Fibroblast of lung (primary cell): ENCODE measurements around the gene ZNF106. TPM values are rescaled to one million over a fixed set of nuclear protein-coding genes. Genes with fewer than 3 reads are reported as not detected.

Experiments
- DNase-seq, 2 donors: peaks; one replicate each; pipeline versions ENCODE4 v3.0.0 to v3.0.0-alpha.2; 2010; ENCODE audit warnings: low read depth in 2 of 2
- H2AFZ ChIP-seq: 2 replicates; pipeline ENCODE4 v1.5.1; 2012; ENCODE audit warnings: low read length, control low read depth, inconsistent platforms
- H3K27ac ChIP-seq: 2 replicates; pipeline ENCODE4 v1.5.1; 2011; ENCODE audit warnings: low read length, control low read depth; ENCODE audit not compliant: insufficient read depth
- H3K27me3 ChIP-seq: 2 replicates; pipeline ENCODE4 v1.5.1; 2011; ENCODE audit warnings: mild to moderate bottlenecking, low read length; ENCODE audit not compliant: control insufficient read depth, insufficient read depth
- H3K36me3 ChIP-seq: 2 replicates; pipeline ENCODE4 v1.5.1; 2011; ENCODE audit warnings: low read length; ENCODE audit not compliant: control insufficient read depth, insufficient read depth
- H3K4me1 ChIP-seq: 2 replicates; pipeline ENCODE4 v1.5.1; 2011; ENCODE audit warnings: low read length; ENCODE audit not compliant: control insufficient read depth, insufficient read depth; ENCODE audit errors: extremely low read depth
- H3K4me2 ChIP-seq: 2 replicates; pipeline ENCODE4 v1.5.1; 2011; ENCODE audit warnings: low read length, control low read depth; ENCODE audit not compliant: insufficient read depth; ENCODE audit errors: extremely low read depth
- H3K4me3 ChIP-seq, 4 experiments: fragments of 200-600 bp in 1 of 4; sonication (generic) in 1 of 4; replicated peaks in 1 of 4; 2 replicates each; pipeline ENCODE4 v1.5.1; 2011 to 2016; ENCODE audit warnings: low read length in 4 of 4, low read depth in 3 of 4, mild to moderate bottlenecking in 3 of 4, control low read depth in 2 of 4, inconsistent platforms in 1 of 4, mixed read lengths in 1 of 4; ENCODE audit not compliant: insufficient read depth in 1 of 4; ENCODE audit errors: control extremely low read depth in 1 of 4
- H3K79me2 ChIP-seq: 2 replicates; pipeline ENCODE4 v1.5.1; 2012; ENCODE audit warnings: mild to moderate bottlenecking, low read length, inconsistent platforms; ENCODE audit not compliant: control insufficient read depth, insufficient read depth
- H3K9ac ChIP-seq: 2 replicates; pipeline ENCODE4 v1.5.1; 2011; ENCODE audit warnings: mild to moderate bottlenecking, low read length, control low read depth; ENCODE audit not compliant: insufficient read depth
- H3K9me3 ChIP-seq: 2 replicates; pipeline ENCODE4 v1.5.1; 2012; ENCODE audit warnings: low read depth, low read length; ENCODE audit not compliant: control insufficient read depth, insufficient read depth
- H4K20me1 ChIP-seq: 2 replicates; pipeline ENCODE4 v1.5.1; 2011; ENCODE audit warnings: low read length; ENCODE audit not compliant: control insufficient read depth, insufficient read depth; ENCODE audit errors: extremely low read depth
- EZH2 ChIP-seq: IDR thresholded peaks from 2 replicates; pipeline ENCODE4 v1.5.1; 2012; ENCODE audit warnings: low read length, control low read depth, mild to moderate bottlenecking; ENCODE audit errors: missing control alignments
- polyA plus RNA-seq, 2 donors: library from polyadenylated mRNA; depleted of rRNA in 1 of 2; stranded (reverse) in 1 of 2; unstranded in 1 of 2; fragments of >200 nt; gene quantifications; 2 replicates each; pipeline ENCODE4 v1.2.1, GENCODE V29; 2011 to 2012; ENCODE audit warnings: missing spikeins in 1 of 2
- total RNA-seq: library from RNA; depleted of rRNA; stranded (reverse); fragments of >200 nt; gene quantifications from 2 replicates; pipeline ENCODE4 v1.2.1, GENCODE V29; 2014
- TF ChIP-seq, protein P1 (sequence below), 2 donors: IDR thresholded peaks in 1 of 2; conservative IDR thresholded peaks in 1 of 2; 1 replicate in 1 of 2; 2 replicates in 1 of 2; pipeline ENCODE4 v1.5.1; 2011 to 2012; ENCODE audit warnings: low read length in 2 of 2, control low read depth in 1 of 2, inconsistent platforms in 1 of 2, low read depth in 1 of 2, mild to moderate bottlenecking in 1 of 2

The ZNF106 gene
- total and polyA plus RNA-seq, 2 donors (not counting 1 experiment from before 2014, with no cell fraction given) = 54.4 to 149 TPM

- Histone ChIP-seq H3K27ac (peak overlapping the region; percentile 27), H3K27me3 (no peaks in the 10 kb centered on the region), H3K79me2 (peaks cover 33% of the 10 kb centered on the region), H3K4me2 (no peak overlapping the region), H3K36me3 (no peaks in the 10 kb centered on the region), H3K4me3 (no peak overlapping the region), H2AFZ (peak overlapping the region; percentile 19), H3K9ac (no peak overlapping the region), H4K20me1 (no peaks in the 10 kb centered on the region), H3K4me1 (peaks cover 9% of the 10 kb centered on the region), H3K9me3 (no peaks in the 10 kb centered on the region)
- DNase-seq = no peak
- TF ChIP-seq, protein P1, sequence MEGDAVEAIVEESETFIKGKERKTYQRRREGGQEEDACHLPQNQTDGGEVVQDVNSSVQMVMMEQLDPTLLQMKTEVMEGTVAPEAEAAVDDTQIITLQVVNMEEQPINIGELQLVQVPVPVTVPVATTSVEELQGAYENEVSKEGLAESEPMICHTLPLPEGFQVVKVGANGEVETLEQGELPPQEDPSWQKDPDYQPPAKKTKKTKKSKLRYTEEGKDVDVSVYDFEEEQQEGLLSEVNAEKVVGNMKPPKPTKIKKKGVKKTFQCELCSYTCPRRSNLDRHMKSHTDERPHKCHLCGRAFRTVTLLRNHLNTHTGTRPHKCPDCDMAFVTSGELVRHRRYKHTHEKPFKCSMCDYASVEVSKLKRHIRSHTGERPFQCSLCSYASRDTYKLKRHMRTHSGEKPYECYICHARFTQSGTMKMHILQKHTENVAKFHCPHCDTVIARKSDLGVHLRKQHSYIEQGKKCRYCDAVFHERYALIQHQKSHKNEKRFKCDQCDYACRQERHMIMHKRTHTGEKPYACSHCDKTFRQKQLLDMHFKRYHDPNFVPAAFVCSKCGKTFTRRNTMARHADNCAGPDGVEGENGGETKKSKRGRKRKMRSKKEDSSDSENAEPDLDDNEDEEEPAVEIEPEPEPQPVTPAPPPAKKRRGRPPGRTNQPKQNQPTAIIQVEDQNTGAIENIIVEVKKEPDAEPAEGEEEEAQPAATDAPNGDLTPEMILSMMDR (conservative IDR thresholded peaks at IDR 0.05 in 1 of 2, IDR thresholded peaks at IDR 0.05 in 1 of 2; ENCODE audit: low read depth in 1 of 2, low read length in 2 of 2) = no peak
Measured at GRCh38 chr15:42493679-42494078, 2.7 kb upstream of the ZNF106 start.

DNA sequence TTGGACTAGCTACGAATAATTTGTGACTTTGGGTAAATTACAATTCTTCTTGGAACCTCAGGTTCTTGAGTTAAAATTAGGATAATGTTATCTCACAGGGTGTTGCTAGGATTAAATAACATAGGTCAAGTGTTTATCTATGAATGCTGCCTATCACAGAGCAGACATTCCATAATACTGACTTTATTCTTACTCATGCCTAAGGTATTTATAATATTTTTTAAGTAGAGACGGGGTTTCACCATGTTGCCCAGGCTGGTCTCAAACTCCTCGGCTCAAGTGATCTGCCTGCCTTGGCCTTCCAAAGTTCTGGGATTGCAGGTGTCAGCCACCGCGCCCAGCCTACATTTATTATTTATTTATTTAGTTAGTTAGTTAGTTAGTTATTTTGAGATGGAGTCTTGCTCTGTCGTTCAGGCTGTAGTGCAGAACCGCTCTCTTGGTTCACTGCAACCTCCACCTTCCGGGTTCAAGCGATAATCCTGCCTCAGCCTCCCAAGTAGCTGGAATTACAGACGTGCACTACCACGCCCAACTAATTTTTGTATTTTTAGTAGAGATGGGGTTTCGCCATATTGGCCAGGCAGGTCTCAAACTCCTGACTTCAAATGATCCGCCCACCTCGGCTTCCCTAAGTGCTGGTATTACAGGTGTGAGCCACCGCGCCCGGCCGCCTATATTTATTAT lies 741 bp upstream of the ZNF106 start:
- TF ChIP-seq, protein P1 (conservative IDR thresholded peaks at IDR 0.05 in 1 of 2, IDR thresholded peaks at IDR 0.05 in 1 of 2; ENCODE audit: low read depth in 1 of 2, low read length in 2 of 2) = no peak
- TF ChIP-seq EZH2 = no peak
- Histone ChIP-seq H3K9me3 (no peaks in the 10 kb centered on the region), H3K27ac (peak overlapping the region; percentile 100), H3K36me3 (no peaks in the 10 kb centered on the region), H2AFZ (peak overlapping the region; percentile 58), H3K27me3 (no peaks in the 10 kb centered on the region), H3K79me2 (peaks cover 41% of the 10 kb centered on the region), H3K4me3 (peak overlapping the region; percentile 80 to 99 (median 92)), H3K9ac (peak overlapping the region; percentile 82), H3K4me2 (peak overlapping the region; percentile 89), H4K20me1 (no peaks in the 10 kb centered on the region), H3K4me1 (peaks cover 9% of the 10 kb centered on the region)
- peak; percentile 48 to 79 for DNase-seq

- DNase-seq = peak in 1 of 2 donors; percentile 20
- H3K4me3 ChIP-seq = peak overlapping the region; percentile 80 to 99 (median 92)
- H3K27ac ChIP-seq = peak overlapping the region; percentile 100
- H4K20me1 ChIP-seq = peaks cover 1% of the 10 kb centered on the region
- H3K79me2 ChIP-seq = peaks cover 37% of the 10 kb centered on the region
- peak overlapping the region; percentile 82 for H3K9ac ChIP-seq
- no peaks in the 10 kb centered on the region for H3K27me3 ChIP-seq
- peaks cover 9% of the 10 kb centered on the region for H3K4me1 ChIP-seq
- no peaks in the 10 kb centered on the region for H3K36me3 ChIP-seq
- peak overlapping the region; percentile 85 for H2AFZ ChIP-seq
- H3K4me2 ChIP-seq = peak overlapping the region; percentile 96
- H3K9me3 ChIP-seq = no peaks in the 10 kb centered on the region
- TF ChIP-seq, protein P1 (conservative IDR thresholded peaks at IDR 0.05 in 1 of 2, IDR thresholded peaks at IDR 0.05 in 1 of 2; ENCODE audit: low read depth in 1 of 2, low read length in 2 of 2) = no peak
- no peak for TF ChIP-seq EZH2
Measured at GRCh38 chr15:42490291-42490670, 660 bp downstream of the ZNF106 start.
